Keratinocyte (primary cell): ENCODE measurements around the gene STRADA. TPM values are rescaled to one million over a fixed set of nuclear protein-coding genes. Genes with fewer than 3 reads are reported as not detected.

Experiments used
- DNase-seq: peaks from one replicate; pipeline ENCODE4 v3.0.0-alpha.2; 2011; ENCODE audit warnings: low read depth, missing footprints, low spot score
- FAIRE-seq: peaks from 2 replicates; lab custom pipeline; 2011; peaks lifted over from hg19 to GRCh38; lab: Jason Lieb, UNC
- H2AFZ ChIP-seq: 2 replicates; pipeline ENCODE4 v1.6.0; 2012; ENCODE audit warnings: low read length, control low read depth, inconsistent platforms; ENCODE audit not compliant: control insufficient read depth
- H3K27ac ChIP-seq: 2 replicates; pipeline ENCODE4 v1.5.1; 2011; ENCODE audit warnings: low read length; ENCODE audit not compliant: control insufficient read depth, insufficient read depth
- H3K27me3 ChIP-seq: 3 replicates; pipeline ENCODE4 v1.6.0; 2011; ENCODE audit warnings: low read length; ENCODE audit not compliant: control insufficient read depth, insufficient read depth; ENCODE audit errors: extremely low read depth
- H3K36me3 ChIP-seq, 2 experiments: 2 replicates in 1 of 2; 3 replicates in 1 of 2; pipeline ENCODE4 v1.5.1; 2011; ENCODE audit warnings: low read length in 2 of 2, mild to moderate bottlenecking in 1 of 2; ENCODE audit not compliant: control insufficient read depth in 2 of 2, insufficient read depth in 2 of 2; ENCODE audit errors: extremely low read depth in 1 of 2
- H3K4me1 ChIP-seq: 3 replicates; pipeline ENCODE4 v1.5.1; 2011; ENCODE audit warnings: low read length; ENCODE audit not compliant: control insufficient read depth, insufficient read depth; ENCODE audit errors: extremely low read depth
- H3K4me2 ChIP-seq: 3 replicates; pipeline ENCODE4 v1.6.0; 2011; ENCODE audit warnings: low read depth, low read length; ENCODE audit not compliant: control insufficient read depth, insufficient read depth; ENCODE audit errors: extremely low read depth
- H3K4me3 ChIP-seq, 3 experiments: fragments of 200-600 bp in 1 of 3; sonication (generic) in 1 of 3; 2 replicates in 2 of 3; 3 replicates in 1 of 3; pipeline ENCODE4 v1.5.1; 2011 to 2016; ENCODE audit warnings: low read length in 3 of 3, mild to moderate bottlenecking in 3 of 3, control low read depth in 2 of 3, inconsistent platforms in 1 of 3, low read depth in 1 of 3, mixed read lengths in 1 of 3, mixed run types in 1 of 3, moderate library complexity in 1 of 3; ENCODE audit not compliant: control insufficient read depth in 2 of 3, insufficient read depth in 2 of 3; ENCODE audit errors: extremely low read depth in 1 of 3
- H3K79me2 ChIP-seq: 2 replicates; pipeline ENCODE4 v1.6.0; 2012; ENCODE audit warnings: low read length; ENCODE audit not compliant: control insufficient read depth, insufficient read depth
- H3K9ac ChIP-seq: 3 replicates; pipeline ENCODE4 v1.6.0; 2011; ENCODE audit warnings: low read length; ENCODE audit not compliant: control insufficient read depth, insufficient read depth; ENCODE audit errors: extremely low read depth
- H3K9me1 ChIP-seq: 3 replicates; pipeline ENCODE4 v1.6.0; 2011; ENCODE audit warnings: low read length; ENCODE audit not compliant: control insufficient read depth, insufficient read depth; ENCODE audit errors: extremely low read depth
- H3K9me3 ChIP-seq: 2 replicates; pipeline ENCODE4 v1.5.1; 2012; ENCODE audit warnings: low read depth, low read length; ENCODE audit not compliant: control insufficient read depth
- H4K20me1 ChIP-seq: 3 replicates; pipeline ENCODE4 v1.6.0; 2011; ENCODE audit warnings: low read length; ENCODE audit not compliant: control insufficient read depth, insufficient read depth; ENCODE audit errors: extremely low read depth
- EZH2 ChIP-seq: IDR thresholded peaks from one replicate; pipeline ENCODE4 v1.6.1; 2012; ENCODE audit warnings: inconsistent platforms, mild to moderate bottlenecking, low read length, moderate library complexity
- dilution Hi-C: fragments of 300-500 bp; cut with MboI; formaldehyde crosslinking; loops from one replicate; pipeline ENCODE4 v1.7.0; 2020; ENCODE audit warnings: low sequenced_read_pairs; ENCODE audit not compliant: extremely low pct_ligation_motif_present
- polyA plus RNA-seq, 5 experiments: library from polyadenylated mRNA; depleted of rRNA in 3 of 5; stranded (reverse) in 3 of 5; stranded (forward) in 1 of 5; unstranded in 1 of 5; fragments of >200 nt; gene quantifications; 1 replicate in 1 of 5; 2 replicates in 3 of 5; 3 replicates in 1 of 5; pipeline versions ENCODE4 v1.2.1 to v1.2.3, GENCODE V29; 2011 to 2012; ENCODE audit warnings: missing spikeins in 2 of 5, low read depth in 1 of 5, low replicate concordance in 1 of 5
- TF ChIP-seq, protein P1 (sequence below), 3 experiments: IDR thresholded peaks in 1 of 3; conservative IDR thresholded peaks in 1 of 3; optimal IDR thresholded peaks in 1 of 3; 2 replicates in 2 of 3; 3 replicates in 1 of 3; pipeline versions ENCODE3 to v1.5.1; 2011; ENCODE audit warnings: low read length in 3 of 3, mild to moderate bottlenecking in 3 of 3, moderate library complexity in 2 of 3, control low read depth in 1 of 3, inconsistent platforms in 1 of 3; ENCODE audit not compliant: insufficient read depth in 2 of 3; ENCODE audit errors: extremely low read depth in 1 of 3

STRADA gene
- polyA plus RNA-seq, 1 donor (not counting 4 experiments of a cell fraction or from before 2014, with no cell fraction given): 25.9 TPM

DNA sequence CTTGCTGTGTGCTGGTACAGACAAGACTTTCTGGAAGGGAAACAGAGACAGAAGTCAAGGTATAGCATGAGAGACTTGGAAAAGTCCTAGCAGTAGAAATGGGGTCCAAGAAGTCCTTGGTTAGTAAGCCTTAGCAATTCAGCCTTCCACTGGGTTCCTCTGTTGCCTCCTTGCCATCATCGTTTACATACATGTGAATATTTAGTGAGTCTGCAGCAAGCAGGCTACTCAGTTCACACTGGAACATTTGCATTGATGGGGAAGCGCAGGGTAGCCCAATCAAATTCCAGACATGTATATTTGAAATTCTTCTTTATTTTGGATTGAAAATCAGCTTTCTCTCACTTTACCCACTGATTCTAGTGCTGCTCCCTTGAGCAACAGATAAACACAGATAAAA lies 68.7 kb downstream of the STRADA start:
- no peak for DNase-seq
- dilution Hi-C loops: no loop called here
- H3K9me3 ChIP-seq: no peaks in the 10 kb centered on the region

DNA sequence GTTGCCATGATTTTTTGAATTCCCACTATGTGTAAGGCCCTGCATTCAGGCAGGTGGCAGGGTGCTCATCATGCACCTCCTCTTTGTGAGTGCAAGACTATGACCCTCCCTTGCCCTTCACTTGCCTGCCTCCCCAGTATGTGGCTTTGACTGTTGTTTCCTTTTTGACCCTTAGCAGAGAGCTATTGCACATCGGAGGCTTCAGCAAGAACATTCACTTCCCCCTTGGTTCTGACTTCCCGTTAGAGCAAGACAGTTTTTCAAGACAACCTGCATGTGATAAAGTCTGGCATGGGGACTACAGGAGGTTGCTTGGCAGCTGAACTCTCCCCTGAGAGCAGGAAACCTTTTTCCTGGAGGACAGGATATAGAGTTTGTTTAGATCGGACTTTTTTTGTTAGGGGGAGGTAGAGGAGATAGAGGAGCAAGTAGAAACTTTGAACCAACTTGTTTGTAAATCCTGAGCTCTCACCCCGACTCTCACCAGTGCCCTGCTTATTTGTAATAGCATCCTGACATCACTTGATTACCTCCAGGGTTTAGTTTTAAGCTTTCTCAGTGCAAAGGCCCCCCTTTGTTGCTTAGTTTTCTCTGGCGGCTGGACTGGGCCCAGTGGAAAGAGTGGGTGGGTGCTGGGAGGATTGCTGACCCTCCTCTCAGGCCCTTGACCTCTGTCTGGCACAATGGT lies 75.9 kb downstream of the STRADA start:
- Histone ChIP-seq H2AFZ (no peak overlapping the region), H3K36me3 (peaks cover 0 to 8% of the 10 kb centered on the region in 2 experiments)

More for the DNA sequence above, 68.7 kb downstream of the STRADA start:
- Histone ChIP-seq H2AFZ (no peak overlapping the region), H3K9ac (no peak overlapping the region), H3K79me2 (no peaks in the 10 kb centered on the region), H3K4me1 (peaks cover 11% of the 10 kb centered on the region), H3K27ac (no peak overlapping the region), H3K27me3 (no peaks in the 10 kb centered on the region), H4K20me1 (no peaks in the 10 kb centered on the region), H3K9me1 (no peaks in the 10 kb centered on the region), H3K4me3 (no peak overlapping the region), H3K36me3 (peaks cover 0 to 16% of the 10 kb centered on the region in 2 experiments), H3K4me2 (no peak overlapping the region)
- TF ChIP-seq, protein P1, sequence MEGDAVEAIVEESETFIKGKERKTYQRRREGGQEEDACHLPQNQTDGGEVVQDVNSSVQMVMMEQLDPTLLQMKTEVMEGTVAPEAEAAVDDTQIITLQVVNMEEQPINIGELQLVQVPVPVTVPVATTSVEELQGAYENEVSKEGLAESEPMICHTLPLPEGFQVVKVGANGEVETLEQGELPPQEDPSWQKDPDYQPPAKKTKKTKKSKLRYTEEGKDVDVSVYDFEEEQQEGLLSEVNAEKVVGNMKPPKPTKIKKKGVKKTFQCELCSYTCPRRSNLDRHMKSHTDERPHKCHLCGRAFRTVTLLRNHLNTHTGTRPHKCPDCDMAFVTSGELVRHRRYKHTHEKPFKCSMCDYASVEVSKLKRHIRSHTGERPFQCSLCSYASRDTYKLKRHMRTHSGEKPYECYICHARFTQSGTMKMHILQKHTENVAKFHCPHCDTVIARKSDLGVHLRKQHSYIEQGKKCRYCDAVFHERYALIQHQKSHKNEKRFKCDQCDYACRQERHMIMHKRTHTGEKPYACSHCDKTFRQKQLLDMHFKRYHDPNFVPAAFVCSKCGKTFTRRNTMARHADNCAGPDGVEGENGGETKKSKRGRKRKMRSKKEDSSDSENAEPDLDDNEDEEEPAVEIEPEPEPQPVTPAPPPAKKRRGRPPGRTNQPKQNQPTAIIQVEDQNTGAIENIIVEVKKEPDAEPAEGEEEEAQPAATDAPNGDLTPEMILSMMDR (optimal IDR thresholded peaks at IDR 0.05 in 1 of 3, IDR thresholded peaks at IDR 0.05 in 1 of 3, conservative IDR thresholded peaks at IDR 0.05 in 1 of 3; ENCODE audit: extremely low read depth in 1 of 3, insufficient read depth in 2 of 3, low read length in 3 of 3): no peak
- TF ChIP-seq EZH2: no peak
- FAIRE-seq: no peak

More for the DNA sequence above, 75.9 kb downstream of the STRADA start:
- dilution Hi-C loops: no loop called here
- FAIRE-seq (no peak), DNase-seq (no peak)
- Histone ChIP-seq H3K9ac (no peak overlapping the region), H3K4me1 (no peaks in the 10 kb centered on the region), H3K4me2 (no peak overlapping the region), H3K4me3 (no peak overlapping the region), H3K9me3 (no peaks in the 10 kb centered on the region), H3K79me2 (no peaks in the 10 kb centered on the region), H3K27me3 (no peaks in the 10 kb centered on the region), H4K20me1 (no peaks in the 10 kb centered on the region), H3K27ac (no peak overlapping the region), H3K9me1 (no peaks in the 10 kb centered on the region)
- no peak for TF ChIP-seq EZH2
- TF ChIP-seq, protein P1 (optimal IDR thresholded peaks at IDR 0.05 in 1 of 3, IDR thresholded peaks at IDR 0.05 in 1 of 3, conservative IDR thresholded peaks at IDR 0.05 in 1 of 3; ENCODE audit: extremely low read depth in 1 of 3, insufficient read depth in 2 of 3, low read length in 3 of 3): no peak
